ENCODE data around the gene RNF43.
A peak's percentile ranks its signal among the peaks of the same experiment; 100 is the strongest.

Gene RNF43

DNA sequence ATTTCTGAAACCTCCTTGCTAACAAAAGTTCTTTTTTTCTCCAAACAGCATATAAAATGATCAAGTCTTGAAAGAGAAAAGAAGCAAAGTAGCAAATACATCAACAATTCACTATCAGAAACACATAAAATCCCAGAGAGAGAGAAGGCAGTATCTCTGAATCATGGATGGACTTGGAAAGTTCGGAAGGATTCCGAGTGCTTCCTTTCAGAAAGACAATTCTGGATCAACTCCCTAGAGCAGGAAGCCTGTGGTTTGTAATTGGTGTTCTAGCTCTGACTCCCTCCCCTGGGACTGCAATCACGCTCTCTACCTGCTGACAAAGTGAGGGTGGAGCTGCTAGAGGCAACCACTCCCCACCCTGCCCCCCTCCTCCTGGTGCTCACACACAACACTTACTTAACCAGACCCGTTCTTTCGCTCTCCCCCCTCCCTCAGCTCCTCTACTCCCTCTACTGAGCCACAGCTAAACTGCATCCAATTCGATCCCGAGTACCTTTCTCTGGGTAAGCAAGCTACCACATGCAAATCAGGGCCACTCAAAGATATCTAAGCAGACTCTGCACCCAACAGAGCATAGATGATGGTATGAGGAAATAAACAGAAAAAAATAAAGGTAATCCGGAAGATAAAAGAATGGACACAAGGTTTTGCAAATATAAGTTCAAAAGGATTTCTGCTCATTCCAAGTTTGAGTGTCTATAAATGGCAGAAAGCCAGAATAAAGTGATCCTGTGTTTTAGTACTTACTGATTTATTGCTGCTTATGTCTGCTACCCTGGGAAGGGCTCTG lies at the start of gene RNF43:
TSS of gene RNF43 (minus strand) at position 235 of the 793 bp plus-strand sequence. CDS start 1,957 bp downstream, outside the sequence.
- H3K36me3 Mint-ChIP-seq, result no peaks in the 10 kb centered on the region

DNA sequence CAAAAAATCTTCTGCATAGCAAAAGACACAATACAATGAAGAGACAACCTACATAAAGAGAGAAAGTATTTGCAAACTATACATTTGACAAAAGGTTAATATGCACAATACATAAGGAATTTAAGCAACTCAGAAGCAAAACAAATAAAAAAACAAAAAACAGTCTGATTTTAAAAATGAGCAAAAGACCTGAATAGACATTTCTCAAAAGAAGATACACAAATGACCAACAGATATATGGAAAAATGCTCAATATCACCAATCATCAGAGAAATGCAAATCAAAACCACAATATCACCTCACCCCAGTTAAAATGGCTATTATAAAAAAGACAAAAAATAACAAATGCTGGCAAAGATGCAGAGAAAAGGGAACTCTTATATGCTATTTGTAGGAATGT lies 38.2 kb upstream of the RNF43 start:
- ATAC-seq, result no peak
- Mint-ChIP-seq H3K27ac (no peak overlapping the region), H3K36me3 (peaks cover 37% of the 10 kb centered on the region), H3K27me3 (no peaks in the 10 kb centered on the region), H3K4me3 (no peak overlapping the region), H3K4me1 (no peaks in the 10 kb centered on the region), H3K9me3 (no peaks in the 10 kb centered on the region)

More for the DNA sequence above, at the start of gene RNF43:
- no peaks in the 10 kb centered on the region for H3K9me3 Mint-ChIP-seq
- H3K4me1 Mint-ChIP-seq, result peaks cover 20% of the 10 kb centered on the region
- H3K27me3 Mint-ChIP-seq, result no peaks in the 10 kb centered on the region
- peak within 1 kb of the TSS; percentile 2 for H3K4me3 Mint-ChIP-seq
- H3K27ac Mint-ChIP-seq, result peak within 1 kb of the TSS; percentile 34
- peak; percentile 100 for ATAC-seq

DNA sequence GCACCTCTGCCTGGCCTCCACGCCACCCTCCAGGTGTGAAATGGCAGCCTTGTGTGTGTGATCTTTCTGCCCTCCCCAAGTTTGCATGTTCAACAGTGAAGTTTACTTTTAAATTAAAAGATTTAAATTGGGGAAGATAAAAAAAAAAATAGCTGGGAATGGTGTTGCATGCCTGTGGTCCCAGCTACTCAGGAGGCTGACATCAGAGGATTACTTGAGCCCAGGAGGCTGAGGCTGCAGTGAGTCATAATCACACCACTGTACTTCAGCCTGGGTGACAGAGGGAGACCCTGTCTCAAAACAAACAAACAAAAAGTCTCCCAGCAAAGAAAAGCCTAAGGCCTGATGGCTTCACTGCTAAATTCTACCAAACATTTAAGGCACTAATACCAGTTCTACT lies 35.4 kb upstream of the RNF43 start:
- Mint-ChIP-seq H3K4me3 (no peak overlapping the region), H3K36me3 (peaks cover 37% of the 10 kb centered on the region), H3K9me3 (no peaks in the 10 kb centered on the region), H3K27ac (no peak overlapping the region), H3K27me3 (no peaks in the 10 kb centered on the region), H3K4me1 (no peaks in the 10 kb centered on the region)
- no peak for ATAC-seq

DNA sequence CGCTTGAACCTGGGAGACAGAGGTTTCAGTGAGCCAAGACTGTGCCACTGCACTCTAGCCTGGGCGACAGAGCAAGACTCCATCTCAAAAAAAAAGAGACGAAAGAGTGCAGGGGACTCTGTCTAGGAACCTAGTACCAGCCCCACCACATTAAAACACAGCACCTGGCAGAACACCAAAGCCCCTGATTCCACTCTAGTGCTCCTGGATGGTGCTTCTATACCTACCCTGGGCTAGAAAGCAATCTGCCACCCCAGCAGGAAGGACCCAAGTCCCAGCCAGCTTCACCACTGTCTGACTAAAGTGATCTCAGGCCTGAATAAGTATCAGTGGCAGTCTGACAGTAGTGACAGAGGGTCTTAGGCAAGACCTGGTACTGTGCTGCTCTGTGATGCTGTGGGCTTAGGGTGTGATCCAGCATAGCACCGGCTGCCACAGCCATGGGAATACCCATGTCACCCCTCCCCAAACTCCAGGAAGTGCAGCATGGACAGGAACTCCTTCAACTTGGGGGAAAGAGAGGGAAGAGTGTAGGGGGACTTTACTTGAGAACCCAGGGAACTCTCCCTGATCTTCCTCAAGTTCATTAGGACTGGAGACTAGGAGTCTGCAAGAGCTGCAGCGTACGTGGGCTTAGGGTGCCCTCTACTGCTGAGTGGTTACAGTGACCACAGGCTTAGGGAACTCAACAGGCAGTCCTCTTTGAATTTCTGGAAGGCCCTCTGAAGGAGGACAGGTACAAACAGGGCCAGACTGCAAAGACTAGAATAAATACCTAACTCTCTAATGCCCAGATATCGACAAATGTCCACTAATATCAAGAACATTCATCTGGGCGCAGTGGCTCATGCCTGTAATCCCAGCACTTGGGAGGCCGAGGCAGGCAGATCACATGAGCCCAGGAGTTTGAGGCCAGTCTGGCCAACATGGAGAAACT lies 30.0 kb upstream of the RNF43 start:
- H3K27ac Mint-ChIP-seq, result no peak overlapping the region
- H3K27me3 Mint-ChIP-seq, result no peaks in the 10 kb centered on the region
- peaks cover 13% of the 10 kb centered on the region for H3K36me3 Mint-ChIP-seq
- peaks cover 11% of the 10 kb centered on the region for H3K4me1 Mint-ChIP-seq
- H3K4me3 Mint-ChIP-seq, result no peak overlapping the region
- no peaks in the 10 kb centered on the region for H3K9me3 Mint-ChIP-seq
- peak; percentile 84 for ATAC-seq

GRCh38 chr17:58446086-58446485 lies 28.8 kb upstream of the RNF43 start:
- H3K4me1 Mint-ChIP-seq, result peaks cover 11% of the 10 kb centered on the region
- H3K27me3 Mint-ChIP-seq, result no peaks in the 10 kb centered on the region
- ATAC-seq, result no peak
- no peaks in the 10 kb centered on the region for H3K9me3 Mint-ChIP-seq
- peaks cover 19% of the 10 kb centered on the region for H3K36me3 Mint-ChIP-seq
- H3K4me3 Mint-ChIP-seq, result no peak overlapping the region
- no peak overlapping the region for H3K27ac Mint-ChIP-seq

DNA sequence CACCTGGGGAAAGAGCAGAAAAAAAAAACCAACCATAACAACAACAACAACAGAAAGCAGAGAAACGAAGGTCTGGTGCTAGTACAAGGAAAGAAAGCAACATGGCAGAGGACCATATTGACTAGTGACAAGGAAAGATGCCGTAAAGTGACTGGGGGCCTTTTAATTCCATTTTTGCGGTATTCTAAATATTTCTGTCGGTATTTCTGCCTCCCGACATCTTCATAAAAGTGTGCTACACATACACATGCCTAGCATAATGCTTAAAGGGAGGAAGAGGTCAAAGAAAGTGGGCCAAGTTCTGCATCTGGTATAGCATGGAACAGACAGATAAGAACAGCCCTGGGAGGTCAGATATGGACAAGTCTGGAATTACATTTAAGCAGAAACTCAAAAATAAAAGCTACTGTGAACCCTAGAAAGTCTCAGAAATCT lies 19.5 kb upstream of the RNF43 start:
- peaks cover 22% of the 10 kb centered on the region for H3K36me3 Mint-ChIP-seq
- no peaks in the 10 kb centered on the region for H3K9me3 Mint-ChIP-seq
- no peaks in the 10 kb centered on the region for H3K27me3 Mint-ChIP-seq
- no peak overlapping the region for H3K27ac Mint-ChIP-seq
- no peaks in the 10 kb centered on the region for H3K4me1 Mint-ChIP-seq
- no peak for ATAC-seq
- H3K4me3 Mint-ChIP-seq, result no peak overlapping the region

GRCh38 chr17:58436245-58436644 lies 18.9 kb upstream of the RNF43 start:
- Mint-ChIP-seq H3K27me3 (no peaks in the 10 kb centered on the region), H3K27ac (no peak overlapping the region), H3K4me3 (no peak overlapping the region), H3K9me3 (no peaks in the 10 kb centered on the region), H3K4me1 (no peaks in the 10 kb centered on the region), H3K36me3 (peaks cover 21% of the 10 kb centered on the region)
- ATAC-seq, result no peak

- Mint-ChIP-seq H3K4me3 (no peak overlapping the region), H3K27me3 (no peaks in the 10 kb centered on the region), H3K36me3 (peaks cover 27% of the 10 kb centered on the region), H3K9me3 (no peaks in the 10 kb centered on the region), H3K27ac (no peak overlapping the region), H3K4me1 (no peaks in the 10 kb centered on the region)
- ATAC-seq, result no peak
Measured at GRCh38 chr17:58432806-58433573, 15.7 kb upstream of the RNF43 start.

GRCh38 chr17:58427807-58428206 lies 10.5 kb upstream of the RNF43 start:
- H3K27ac Mint-ChIP-seq, result peak overlapping the region; percentile 80
- H3K4me3 Mint-ChIP-seq, result peak overlapping the region; percentile 67
- no peaks in the 10 kb centered on the region for H3K27me3 Mint-ChIP-seq
- no peaks in the 10 kb centered on the region for H3K4me1 Mint-ChIP-seq
- ATAC-seq, result no peak
- peaks cover 17% of the 10 kb centered on the region for H3K36me3 Mint-ChIP-seq
- H3K9me3 Mint-ChIP-seq, result no peaks in the 10 kb centered on the region

GRCh38 chr17:58421711-58422110 lies 4.4 kb upstream of the RNF43 start:
- Mint-ChIP-seq H3K4me1 (peaks cover 11% of the 10 kb centered on the region), H3K36me3 (peaks cover 6% of the 10 kb centered on the region), H3K27ac (no peak overlapping the region), H3K9me3 (no peaks in the 10 kb centered on the region), H3K27me3 (no peaks in the 10 kb centered on the region), H3K4me3 (no peak overlapping the region)
- no peak for ATAC-seq

- Mint-ChIP-seq H3K27ac (no peak overlapping the region), H3K4me3 (no peak overlapping the region), H3K36me3 (peaks cover 6% of the 10 kb centered on the region), H3K4me1 (peaks cover 14% of the 10 kb centered on the region), H3K27me3 (no peaks in the 10 kb centered on the region), H3K9me3 (no peaks in the 10 kb centered on the region)
- no peak for ATAC-seq
Measured at GRCh38 chr17:58420827-58421226, 3.5 kb upstream of the RNF43 start.

DNA sequence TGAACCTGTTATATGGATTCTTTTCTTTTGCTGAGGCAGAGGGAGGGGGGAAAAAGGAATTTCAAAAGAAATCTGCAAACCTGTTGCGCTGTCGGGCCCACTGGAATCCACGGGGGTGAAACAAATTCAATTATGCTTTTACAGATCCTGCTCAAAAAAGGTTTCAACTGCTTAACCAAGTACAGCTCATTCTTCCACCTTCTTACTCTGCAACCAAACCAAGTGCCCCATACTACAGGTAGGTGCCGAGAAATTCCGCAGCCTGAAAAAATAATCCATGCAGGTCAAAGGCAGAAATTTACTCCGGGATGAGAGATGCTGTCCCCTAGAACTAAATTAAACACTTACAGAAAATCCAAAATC lies 416 bp downstream of the RNF43 start:
- Mint-ChIP-seq H3K9me3 (no peaks in the 10 kb centered on the region), H3K36me3 (no peaks in the 10 kb centered on the region), H3K4me1 (peaks cover 20% of the 10 kb centered on the region), H3K27ac (peak overlapping the region; percentile 34), H3K27me3 (no peaks in the 10 kb centered on the region), H3K4me3 (no peak overlapping the region)
- no peak for ATAC-seq

DNA sequence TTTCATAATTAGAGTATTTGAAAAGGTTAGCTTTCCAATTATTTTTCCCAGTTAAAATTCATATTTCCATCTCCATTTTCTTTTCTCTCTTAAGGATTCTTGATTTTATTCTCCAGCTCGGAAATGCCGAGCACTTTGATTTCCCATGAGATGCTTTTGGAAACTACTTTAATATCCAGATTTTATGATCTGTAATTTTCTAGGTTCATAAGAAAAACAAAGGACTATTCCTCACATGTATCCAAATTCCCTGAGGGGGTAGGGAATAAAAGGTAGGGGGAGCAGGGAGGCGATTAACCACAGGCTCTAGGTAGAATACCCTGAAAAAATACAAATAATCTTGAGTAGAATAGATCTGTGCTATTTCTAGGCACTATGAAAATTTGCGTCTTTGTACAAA lies 938 bp downstream of the RNF43 start:
- Mint-ChIP-seq H3K4me1 (peaks cover 20% of the 10 kb centered on the region), H3K27ac (peak overlapping the region; percentile 34), H3K36me3 (no peaks in the 10 kb centered on the region), H3K27me3 (no peaks in the 10 kb centered on the region), H3K4me3 (no peak overlapping the region), H3K9me3 (no peaks in the 10 kb centered on the region)
- ATAC-seq, result no peak

DNA sequence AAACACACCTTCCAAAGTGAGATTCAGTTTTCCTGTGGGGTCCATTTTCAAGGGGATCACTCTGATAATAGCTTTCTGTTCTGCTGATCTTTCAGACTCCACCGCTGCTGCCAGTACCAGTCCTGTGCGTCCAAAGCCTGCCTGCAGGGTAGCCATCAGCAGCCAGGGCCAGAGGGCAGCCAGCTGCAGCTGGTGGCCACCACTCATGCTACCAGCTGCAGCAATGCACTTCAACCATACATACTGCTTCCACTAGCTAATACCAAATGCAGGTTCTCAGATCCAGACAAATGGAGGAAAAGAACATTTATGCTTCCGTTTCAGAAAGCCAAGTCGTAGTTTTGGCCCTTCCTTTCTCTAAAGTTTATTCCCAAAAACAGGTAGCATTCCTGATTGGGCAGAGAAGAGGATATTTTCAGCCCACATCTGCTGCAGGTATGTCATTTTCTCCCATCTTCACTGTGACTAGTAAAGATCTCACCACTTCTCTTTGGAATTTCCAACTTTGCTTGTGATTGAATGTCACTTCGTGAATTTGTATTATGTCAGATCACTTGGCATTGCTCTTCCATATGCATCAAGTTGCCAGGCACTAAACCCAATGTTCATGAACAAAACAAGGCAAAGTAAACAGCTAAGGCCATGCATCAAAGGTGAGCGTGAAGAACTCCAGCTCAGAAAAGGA lies 1.8 kb downstream of the RNF43 start:
- no peak overlapping the region for H3K4me3 Mint-ChIP-seq
- peaks cover 20% of the 10 kb centered on the region for H3K4me1 Mint-ChIP-seq
- peak overlapping the region; percentile 62 for H3K27ac Mint-ChIP-seq
- H3K36me3 Mint-ChIP-seq, result no peaks in the 10 kb centered on the region
- H3K27me3 Mint-ChIP-seq, result no peaks in the 10 kb centered on the region
- no peak for ATAC-seq
- H3K9me3 Mint-ChIP-seq, result no peaks in the 10 kb centered on the region
